K562 (cell line): Measurements from ENCODE around the gene PODXL2. TPM values are rescaled to one million over a fixed set of nuclear protein-coding genes. Genes with fewer than 3 reads are reported as not detected.

Experiments
- ATAC-seq: fragments of 200-7000 bp; cut with Tn5 transposase; 3 replicates; pipeline ENCODE4 v1.9.1; 2020; ENCODE audit warnings: moderate library complexity
- BruUV-seq: library from RNA; stranded (reverse); fragments of 400-500 nt; replicated peaks from 2 replicates; lab custom pipeline; 2021; lab: Mats Ljungman, UMichigan
- CTCF ChIA-PET: fragments of 300-600 bp; formaldehyde crosslinking; extraction: SDS; loops from one replicate; lab custom pipeline; 2021; ENCODE audit warnings: low intra/inter-chr PET ratio; lab: Yijun Ruan, JAX
- POLR2A ChIA-PET: fragments of 300-600, 350-650 bp; sonication (Branson Sonifier 250); formaldehyde crosslinking; extraction: SDS; loops from one replicate; lab custom pipeline; 2021; ENCODE audit warnings: antibody characterized with exemption, inconsistent platforms; lab: Yijun Ruan, JAX
- DNase-seq, 4 experiments: peaks; one replicate each; pipeline versions ENCODE4 v3.0.0 to v3.0.0-alpha.2; 2011 to 2018; ENCODE audit warnings: low spot score in 3 of 4, mixed read lengths in 3 of 4; ENCODE audit errors: extremely low read depth in 1 of 4
- FAIRE-seq: peaks from 2 replicates; lab custom pipeline; 2011; peaks lifted over from hg19 to GRCh38; lab: Jason Lieb, UNC
- H2AFZ ChIP-seq: 2 replicates; pipeline ENCODE4 v1.6.0; 2011; ENCODE audit warnings: low read depth, low read length, control low read depth, inconsistent platforms
- H3K27ac ChIP-seq: fragments of 200-600 bp; 3 replicates; pipeline ENCODE4 v1.8.0; 2011; ENCODE audit warnings: low read depth, mild to moderate bottlenecking, control low read depth, inconsistent platforms, low read length, moderate library complexity, mixed read lengths; ENCODE audit errors: extremely low read depth
- H3K27me3 ChIP-seq, 2 experiments: fragments of 300-600 bp in 1 of 2; 2 replicates in 1 of 2; 3 replicates in 1 of 2; pipeline versions ENCODE4 v1.6.0 to v1.8.0; 2011; ENCODE audit warnings: inconsistent platforms in 2 of 2, low read length in 2 of 2, mild to moderate bottlenecking in 1 of 2, mixed read lengths in 1 of 2, moderate library complexity in 1 of 2; ENCODE audit not compliant: control insufficient read depth in 2 of 2, insufficient read depth in 2 of 2
- H3K36me3 ChIP-seq: fragments of 300-600 bp; 3 replicates; pipeline ENCODE4 v1.8.0; 2011; ENCODE audit warnings: mild to moderate bottlenecking, low read length, inconsistent platforms; ENCODE audit not compliant: control insufficient read depth, insufficient read depth
- H3K4me1 ChIP-seq, 2 experiments: fragments of 200-600 bp in 1 of 2; replicated peaks in 1 of 2; 2 replicates in 1 of 2; 3 replicates in 1 of 2; pipeline versions ENCODE4 v1.5.1 to v1.8.0; 2011; ENCODE audit warnings: inconsistent platforms in 2 of 2, low read length in 2 of 2, mild to moderate bottlenecking in 1 of 2, mixed read lengths in 1 of 2, moderate library complexity in 1 of 2; ENCODE audit not compliant: control insufficient read depth in 2 of 2, insufficient read depth in 2 of 2
- H3K4me2 ChIP-seq: 2 replicates; pipeline ENCODE4 v1.6.1; 2011; ENCODE audit warnings: low read length, control low read depth, inconsistent platforms, mixed read lengths; ENCODE audit not compliant: insufficient read depth
- H3K4me3 ChIP-seq: fragments of 200-600 bp; sonication (generic), shearing (Covaris generic); 2 replicates; pipeline ENCODE4 v1.5.1; 2016; ENCODE audit warnings: control low read depth, inconsistent platforms
- H3K79me2 ChIP-seq: fragments of 200-600 bp; 3 replicates; pipeline ENCODE4 v1.8.0; 2011; ENCODE audit warnings: low read length, inconsistent platforms; ENCODE audit not compliant: control insufficient read depth, insufficient read depth
- H3K9ac ChIP-seq, 2 experiments: 2 replicates each; pipeline versions ENCODE4 v1.6.0 to v1.6.1; 2011; ENCODE audit warnings: low read depth in 2 of 2, low read length in 2 of 2, control low read depth in 1 of 2, inconsistent platforms in 1 of 2, mild to moderate bottlenecking in 1 of 2, mixed read lengths in 1 of 2; ENCODE audit not compliant: insufficient read depth in 1 of 2
- H3K9me1 ChIP-seq: one replicate; pipeline ENCODE4 v1.6.0; 2011; ENCODE audit warnings: inconsistent platforms, mild to moderate bottlenecking, low read length, moderate library complexity; ENCODE audit not compliant: control insufficient read depth, insufficient read depth
- H3K9me3 ChIP-seq: replicated peaks from 2 replicates; pipeline ENCODE4 v1.5.1; 2011; ENCODE audit warnings: low read depth, low read length, inconsistent platforms; ENCODE audit not compliant: control insufficient read depth, insufficient read depth
- H4K20me1 ChIP-seq: replicated peaks from 2 replicates; pipeline ENCODE4 v1.6.1; 2011; ENCODE audit warnings: low read length, inconsistent platforms, mixed read lengths; ENCODE audit not compliant: control insufficient read depth, insufficient read depth
- ARID2 ChIP-seq: fragments of 450-650 bp; IDR thresholded peaks from 2 replicates; pipeline ENCODE4 v1.6.1; 2017; ENCODE audit warnings: antibody characterized with exemption, mild to moderate bottlenecking
- ELK1 ChIP-seq: sonication (generic); formaldehyde crosslinking; IDR thresholded peaks from 2 replicates; pipeline ENCODE4 v1.8.1; 2022; ENCODE audit warnings: missing genetic modification reagents
- HDAC3 ChIP-seq: fragments of 450-650 bp; IDR thresholded peaks from 2 replicates; pipeline ENCODE4 v1.6.1; 2018; ENCODE audit warnings: borderline replicate concordance, mild to moderate bottlenecking, moderate library complexity; ENCODE audit not compliant: partially characterized antibody
- KDM2B ChIP-seq: fragments of 250-450 bp; sonication (Bioruptor Pico); IDR thresholded peaks from 2 replicates; pipeline ENCODE4 v1.8.0; 2021; ENCODE audit warnings: mild to moderate bottlenecking, moderate library complexity
- POU5F1 ChIP-seq: fragments of 150-350 bp; IDR thresholded peaks from 2 replicates; pipeline ENCODE4 v1.6.1; 2014; ENCODE audit warnings: borderline replicate concordance, low read length, low read depth, mild to moderate bottlenecking; ENCODE audit not compliant: partially characterized antibody
- ZFP36 ChIP-seq: fragments of 150-350 bp; IDR thresholded peaks from 2 replicates; pipeline ENCODE4 v1.6.1; 2018; ENCODE audit warnings: low read length, low read depth; ENCODE audit not compliant: partially characterized antibody
- ZNF41 ChIP-seq: fragments of 250-450 bp; sonication (Bioruptor Pico); conservative IDR thresholded peaks from 2 replicates; pipeline ENCODE4 v1.4.0; 2020; ENCODE audit warnings: mild to moderate bottlenecking
- ZNF57 ChIP-seq: fragments of 450-650 bp; formaldehyde crosslinking; IDR thresholded peaks from 2 replicates; pipeline ENCODE4 v1.4.0; 2020; ENCODE audit warnings: mild to moderate bottlenecking, moderate library complexity
- ZNF76 ChIP-seq: fragments of 250-450 bp; sonication (Bioruptor Pico); IDR thresholded peaks from 2 replicates; pipeline ENCODE4 v1.4.0; 2020; ENCODE audit warnings: mild to moderate bottlenecking, moderate library complexity, borderline replicate concordance
- WGBS: fragments of 100-300 bp; shearing (Covaris generic); methylation state at CpG from one replicate; pipeline ENCODE4 v1.1.6; 2016; ENCODE audit warnings: low coverage, mixed read lengths; ENCODE audit not compliant: insufficient coverage; ENCODE audit errors: missing lambda C conversion rate; 5-methylcytosine and 5-hydroxymethylcytosine counted together
- in situ Hi-C: fragments of 300-500 bp; cut with MboI; formaldehyde crosslinking; loops from 4 replicates; pipeline ENCODE4 v1.15.0; 2018; ENCODE audit warnings: inconsistent platforms, mixed read lengths
- intact Hi-C: fragments of 100-400 bp; cut with micrococcal nuclease; formaldehyde crosslinking; loops from 2 replicates; pipeline ENCODE4 v1.14.2; 2022
- polyA plus RNA-seq, 8 experiments: library from polyadenylated mRNA; depleted of rRNA in 4 of 8; stranded (reverse) in 5 of 8; unstranded in 3 of 8; fragments of >200 nt; fragmentation: Nextera tagmentation in 2 of 8; fragmentation: Illumina TruSeq in 1 of 8; extraction: Ambion mirVana in 2 of 8; extraction: Trizol in 1 of 8; gene quantifications; 2 replicates each; pipeline versions ENCODE4 v1.2.1 to v1.2.3, GENCODE V29; 2011 to 2014; ENCODE audit warnings: inconsistent platforms in 1 of 8, missing spikeins in 1 of 8
- total RNA-seq, 7 experiments: library from RNA; depleted of rRNA in 6 of 7; stranded (reverse); fragments of >200 nt in 6 of 7; fragmentation: Illumina TruSeq in 2 of 7; extraction: Trizol in 2 of 7; gene quantifications; 2 replicates each; pipeline versions ENCODE4 v1.2.1 to v1.2.3, GENCODE V29; 2011 to 2021; ENCODE audit warnings: low replicate concordance in 1 of 7

Gene PODXL2
- total and polyA plus RNA-seq, 9 of the 15 experiments (the other 6 are each of a cell fraction or from before 2014, with no cell fraction given): 0.03 to 52.5 (median 21.9) TPM

DNA sequence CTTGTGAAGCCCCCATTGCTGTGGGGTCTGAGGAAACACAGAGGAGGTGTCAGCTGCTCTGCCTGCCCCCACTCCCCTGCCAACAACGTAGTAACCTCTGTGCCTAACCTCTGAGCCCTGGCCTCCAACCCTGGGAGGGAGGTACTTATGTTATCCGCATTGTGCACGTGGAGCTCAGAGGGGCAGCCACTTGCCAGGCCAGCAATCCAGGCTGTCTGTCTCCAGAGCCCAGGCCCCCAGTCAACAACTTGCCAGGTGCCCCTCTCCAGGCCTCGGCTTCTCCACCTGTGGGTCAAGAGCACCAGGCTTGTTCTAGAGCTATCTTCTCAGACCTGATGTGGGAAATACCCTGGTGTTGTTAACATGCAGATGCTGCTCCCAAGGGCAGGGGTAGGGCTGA is 41.1 kb upstream of the PODXL2 start:
- Histone ChIP-seq H2AFZ (no peak overlapping the region), H3K9ac (peak overlapping the region in 1 of 2 experiments; percentile 79; a peak in 2 of 4 replicates), H3K79me2 (peaks cover 56% of the 10 kb centered on the region), H3K4me1 (peaks cover 39 to 67% of the 10 kb centered on the region in 2 experiments; a peak in 4 of 5 replicates), H3K27me3 (no peaks in the 10 kb centered on the region), H3K4me2 (no peak overlapping the region), H4K20me1 (peaks cover 9% of the 10 kb centered on the region), H3K4me3 (no peak overlapping the region), H3K27ac (no peak overlapping the region), H3K9me3 (no peaks in the 10 kb centered on the region), H3K36me3 (no peaks in the 10 kb centered on the region), H3K9me1 (peaks cover 4% of the 10 kb centered on the region)
- ATAC-seq (no peak), DNase-seq (no peak), FAIRE-seq (no peak)
- WGBS: 52% methylated on average over 3 of the region's 4 CpGs
- intact Hi-C loops: no loop called here
- POLR2A ChIA-PET: no interaction called here
- no peak for TF ChIP-seq KDM2B (CRISPR knock-in tag)
- TF ChIP-seq ZNF57 (CRISPR knock-in tag): no peak
- TF ChIP-seq POU5F1: no peak
- no peak for TF ChIP-seq HDAC3
- no peak for TF ChIP-seq ZFP36
- no peak for TF ChIP-seq ZNF76 (CRISPR knock-in tag)
- no peak for TF ChIP-seq ZNF41 (CRISPR knock-in tag)
- no peak for TF ChIP-seq ARID2
- TF ChIP-seq ELK1 (CRISPR knock-in tag): no peak
- BruUV-seq: no TSS peak
- CTCF ChIA-PET: no interaction called here
- in situ Hi-C loops: no loop called here
